Fibroblast of gingiva (primary cell): ENCODE measurements around the gene PRKCA.
"Not testable (repeated sequence)": the region's sequence is repeated elsewhere in the genome, so short reads cannot be mapped to it uniquely, and the experiment has no call there.

Source experiments
- DNase-seq: peaks from one replicate; pipeline ENCODE4 v3.0.0-alpha.2; 2011; ENCODE audit warnings: low read depth

PRKCA gene

GRCh38 chr17:66326476-66327047 lies 24.1 kb downstream of the PRKCA start:
- no peak for DNase-seq

GRCh38 chr17:66330646-66331037 lies 28.2 kb downstream of the PRKCA start:
- DNase-seq: no peak

- no peak for DNase-seq
Measured at GRCh38 chr17:66331038-66331816, 28.8 kb downstream of the PRKCA start.

GRCh38 chr17:66335797-66336196 lies 33.4 kb downstream of the PRKCA start:
- no peak for DNase-seq

- DNase-seq: no peak
Measured at GRCh38 chr17:66337268-66337667, 34.9 kb downstream of the PRKCA start.

GRCh38 chr17:66337866-66338485 lies 35.6 kb downstream of the PRKCA start:
- DNase-seq: no peak

GRCh38 chr17:66338937-66339336 lies 36.5 kb downstream of the PRKCA start:
- no peak for DNase-seq

GRCh38 chr17:66339561-66339960 lies 37.1 kb downstream of the PRKCA start:
- no peak for DNase-seq

- DNase-seq: no peak
Measured at GRCh38 chr17:66340720-66341119, 38.3 kb downstream of the PRKCA start.

GRCh38 chr17:66341462-66341861 lies 39.0 kb downstream of the PRKCA start:
- no peak for DNase-seq

GRCh38 chr17:66342263-66342662 lies 39.9 kb downstream of the PRKCA start:
- DNase-seq: not testable (repeated sequence)

GRCh38 chr17:66343531-66344078 lies 41.2 kb downstream of the PRKCA start:
- DNase-seq: no peak

- DNase-seq: no peak
Measured at GRCh38 chr17:66344473-66344872, 42.1 kb downstream of the PRKCA start.

- no peak for DNase-seq
Measured at GRCh38 chr17:66345264-66345663, 42.9 kb downstream of the PRKCA start.

GRCh38 chr17:66345949-66346638 lies 43.7 kb downstream of the PRKCA start:
- not testable (repeated sequence) for DNase-seq

GRCh38 chr17:66347661-66348514 lies 45.5 kb downstream of the PRKCA start:
- no peak for DNase-seq

GRCh38 chr17:66348584-66349165 lies 46.3 kb downstream of the PRKCA start:
- DNase-seq: peak; percentile 49

- no peak for DNase-seq
Measured at GRCh38 chr17:66349521-66350254, 47.3 kb downstream of the PRKCA start.

- DNase-seq: not testable (repeated sequence)
Measured at GRCh38 chr17:66350576-66350975, 48.2 kb downstream of the PRKCA start.

GRCh38 chr17:66351033-66351432 lies 48.6 kb downstream of the PRKCA start:
- DNase-seq: peak; percentile 14
